GM12878 (cell line): ENCODE data around the gene TMEM244.

Source experiments
- CTCF ChIP-seq, 3 experiments: IDR thresholded peaks in 2 of 3; conservative IDR thresholded peaks in 1 of 3; 2 replicates each; pipeline ENCODE4 v1.5.1; 2011; ENCODE audit warnings: low read depth in 3 of 3, low read length in 3 of 3, mild to moderate bottlenecking in 3 of 3, control low read depth in 2 of 3, moderate library complexity in 2 of 3, inconsistent platforms in 1 of 3, mixed read lengths in 1 of 3; ENCODE audit not compliant: control insufficient read depth in 2 of 3, insufficient read depth in 1 of 3; ENCODE audit errors: extremely low read depth in 1 of 3
- E2F4 ChIP-seq: IDR thresholded peaks from 2 replicates; pipeline ENCODE4 v1.6.1; 2012; ENCODE audit warnings: low read depth, low read length, improper control_type of control experiment
- NFYA ChIP-seq: IDR thresholded peaks from 2 replicates; pipeline ENCODE4 v1.6.1; 2011; ENCODE audit warnings: low read depth, mild to moderate bottlenecking, low read length, improper control_type of control experiment, borderline replicate concordance
- RAD21 ChIP-seq: IDR thresholded peaks from 2 replicates; pipeline ENCODE4 v1.6.1; 2011; ENCODE audit warnings: mild to moderate bottlenecking, low read depth, low read length, moderate library complexity; ENCODE audit not compliant: insufficient read depth

- TF ChIP-seq RAD21 (no peak), CTCF (IDR thresholded peaks at IDR 0.05 in 2 of 3, conservative IDR thresholded peaks at IDR 0.05 in 1 of 3; ENCODE audit: control insufficient read depth in 2 of 3, extremely low read depth in 1 of 3, insufficient read depth in 1 of 3, low read depth in 3 of 3, low read length in 3 of 3) (no peak), E2F4 (no peak), NFYA (no peak)
These were observed 67.7 kb downstream of the TMEM244 start for GRCh38 chr6:129793447-129793846.
